SU-DHL-6 (cell line): ENCODE measurements around the gene GNAI1.

Experiments used
- H2AFZ ChIP-seq: fragments of 200-600 bp; sonication (generic); 2 replicates; pipeline ENCODE4 v1.6.1; 2014; ENCODE audit warnings: low read depth, mild to moderate bottlenecking, moderate library complexity, mixed read lengths, antibody characterized with exemption, low read length; ENCODE audit not compliant: severe bottlenecking
- H3F3A ChIP-seq: fragments of 200-600 bp; shearing (Covaris generic); 2 replicates; pipeline ENCODE4 v1.6.0; 2016; ENCODE audit warnings: antibody characterized with exemption, mild to moderate bottlenecking; ENCODE audit not compliant: insufficient read depth
- H3K27ac ChIP-seq: fragments of 200-600 bp; sonication (generic); 2 replicates; pipeline ENCODE4 v1.5.1; 2016; ENCODE audit warnings: low read depth, mild to moderate bottlenecking, low read length, moderate library complexity, mixed read lengths
- H3K27me3 ChIP-seq: fragments of 200-600 bp; sonication (generic), shearing (Covaris generic); 2 replicates; pipeline ENCODE4 v1.6.0; 2014; ENCODE audit warnings: mild to moderate bottlenecking, low read length
- H3K36me3 ChIP-seq: fragments of 200-600 bp; sonication (generic); 2 replicates; pipeline ENCODE4 v1.6.1; 2014; ENCODE audit warnings: mild to moderate bottlenecking, low read length, mixed read lengths
- H3K4me2 ChIP-seq: fragments of 300-600, 200-600 bp; shearing (Covaris generic), sonication (generic); 2 replicates; pipeline ENCODE4 v1.6.0; 2014; ENCODE audit warnings: low read length, low read depth, mild to moderate bottlenecking; ENCODE audit not compliant: poor library complexity, severe bottlenecking
- H3K4me3 ChIP-seq: fragments of 200-600 bp; sonication (generic); 2 replicates; pipeline ENCODE4 v1.5.1; 2014; ENCODE audit warnings: antibody characterized with exemption, low read length, mild to moderate bottlenecking, mixed read lengths; ENCODE audit not compliant: insufficient read depth, poor library complexity, severe bottlenecking
- H3K79me2 ChIP-seq: fragments of 200-600 bp; sonication (generic); 2 replicates; pipeline ENCODE4 v1.6.1; 2014; ENCODE audit warnings: mild to moderate bottlenecking, low read length, moderate library complexity; ENCODE audit not compliant: insufficient read depth
- H3K9ac ChIP-seq: fragments of 200-600 bp; sonication (generic); 2 replicates; pipeline ENCODE4 v1.7.0; 2014; ENCODE audit warnings: mild to moderate bottlenecking, low read length
- H3K9me2 ChIP-seq: fragments of 200-600 bp; sonication (generic); replicated peaks from 2 replicates; pipeline ENCODE4 v1.6.1; 2014; ENCODE audit warnings: low read length; ENCODE audit not compliant: insufficient read depth
- H3K9me3 ChIP-seq: fragments of 200-600 bp; sonication (generic); 2 replicates; pipeline ENCODE4 v1.6.1; 2014; ENCODE audit warnings: low read length, mixed read lengths; ENCODE audit not compliant: insufficient read depth
- H4K20me1 ChIP-seq: fragments of 200-600 bp; sonication (generic); 2 replicates; pipeline ENCODE4 v1.6.1; 2014; ENCODE audit warnings: low read depth, mild to moderate bottlenecking, antibody characterized with exemption, low read length, moderate library complexity, mixed read lengths
- EZH2phosphoT487 ChIP-seq: fragments of 200-600 bp; sonication (generic), shearing (Covaris generic); conservative IDR thresholded peaks from 2 replicates; pipeline ENCODE4 v1.6.1; 2018; ENCODE audit warnings: mild to moderate bottlenecking, antibody characterized with exemption, low read length, moderate library complexity, mixed read lengths
- TF ChIP-seq, protein P1 (sequence below): fragments of 200-600 bp; sonication (generic); IDR thresholded peaks from one replicate; pipeline ENCODE4 v1.5.1; 2017; ENCODE audit warnings: antibody characterized with exemption, mild to moderate bottlenecking, low read length, moderate library complexity; ENCODE audit not compliant: insufficient read depth, poor library complexity, severe bottlenecking

Gene GNAI1

DNA sequence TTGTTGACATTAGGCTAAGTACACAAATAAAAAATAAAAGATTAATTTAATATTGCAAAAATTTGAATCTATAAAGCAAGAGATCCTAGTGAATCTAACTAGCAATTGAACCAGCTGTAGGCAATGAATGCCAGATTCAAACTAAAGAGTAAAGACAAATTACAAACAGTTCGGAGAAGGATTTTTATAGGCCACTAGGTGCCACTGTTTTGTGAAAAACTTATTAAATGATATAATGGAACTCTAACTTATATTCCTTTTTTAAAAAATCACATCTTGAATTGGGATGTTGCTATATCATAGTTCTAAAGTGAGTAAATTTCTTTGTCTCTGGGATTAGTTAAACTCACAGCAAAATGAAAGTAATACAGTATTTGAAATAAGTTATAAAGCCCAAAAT lies 39.1 kb upstream of the GNAI1 start:
- H3F3A ChIP-seq = no peaks in the 10 kb centered on the region
- H3K9me3 ChIP-seq = no peaks in the 10 kb centered on the region
- H3K36me3 ChIP-seq = no peaks in the 10 kb centered on the region
- no peaks in the 10 kb centered on the region for H4K20me1 ChIP-seq
- TF ChIP-seq, protein P1, sequence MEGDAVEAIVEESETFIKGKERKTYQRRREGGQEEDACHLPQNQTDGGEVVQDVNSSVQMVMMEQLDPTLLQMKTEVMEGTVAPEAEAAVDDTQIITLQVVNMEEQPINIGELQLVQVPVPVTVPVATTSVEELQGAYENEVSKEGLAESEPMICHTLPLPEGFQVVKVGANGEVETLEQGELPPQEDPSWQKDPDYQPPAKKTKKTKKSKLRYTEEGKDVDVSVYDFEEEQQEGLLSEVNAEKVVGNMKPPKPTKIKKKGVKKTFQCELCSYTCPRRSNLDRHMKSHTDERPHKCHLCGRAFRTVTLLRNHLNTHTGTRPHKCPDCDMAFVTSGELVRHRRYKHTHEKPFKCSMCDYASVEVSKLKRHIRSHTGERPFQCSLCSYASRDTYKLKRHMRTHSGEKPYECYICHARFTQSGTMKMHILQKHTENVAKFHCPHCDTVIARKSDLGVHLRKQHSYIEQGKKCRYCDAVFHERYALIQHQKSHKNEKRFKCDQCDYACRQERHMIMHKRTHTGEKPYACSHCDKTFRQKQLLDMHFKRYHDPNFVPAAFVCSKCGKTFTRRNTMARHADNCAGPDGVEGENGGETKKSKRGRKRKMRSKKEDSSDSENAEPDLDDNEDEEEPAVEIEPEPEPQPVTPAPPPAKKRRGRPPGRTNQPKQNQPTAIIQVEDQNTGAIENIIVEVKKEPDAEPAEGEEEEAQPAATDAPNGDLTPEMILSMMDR = no peak
- H3K9ac ChIP-seq = no peak overlapping the region
- H3K4me2 ChIP-seq = no peak overlapping the region
- H3K9me2 ChIP-seq = no peaks in the 10 kb centered on the region
- H3K27ac ChIP-seq = no peak overlapping the region
- no peak overlapping the region for H2AFZ ChIP-seq
- H3K79me2 ChIP-seq = no peaks in the 10 kb centered on the region
- no peak overlapping the region for H3K4me3 ChIP-seq
- no peaks in the 10 kb centered on the region for H3K27me3 ChIP-seq

DNA sequence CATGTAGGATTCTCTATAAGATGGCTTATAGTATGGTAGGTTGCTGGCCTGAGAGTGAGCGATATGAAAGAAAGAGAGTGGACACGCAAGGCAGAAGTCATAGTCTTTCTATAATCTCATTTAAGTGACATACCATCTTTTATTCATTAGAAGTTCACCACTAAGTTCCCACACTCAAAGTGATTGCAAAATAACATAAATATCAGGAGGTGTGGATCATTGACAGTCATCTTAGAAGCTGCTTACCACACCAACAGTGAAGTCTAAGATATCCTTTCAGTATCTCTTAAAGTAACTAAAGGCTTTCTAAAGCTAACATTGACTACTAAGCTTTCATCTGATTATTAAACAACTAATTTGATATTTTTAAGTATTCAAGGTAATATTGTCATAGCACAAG lies 36.9 kb upstream of the GNAI1 start:
- no peak for TF ChIP-seq EZH2phosphoT487
- TF ChIP-seq, protein P1 = no peak
- no peak overlapping the region for H2AFZ ChIP-seq
- no peaks in the 10 kb centered on the region for H3K79me2 ChIP-seq
- H3K27ac ChIP-seq = no peak overlapping the region
- H3K4me3 ChIP-seq = no peak overlapping the region
- no peaks in the 10 kb centered on the region for H3K9me3 ChIP-seq
- no peaks in the 10 kb centered on the region for H3K9me2 ChIP-seq
- no peaks in the 10 kb centered on the region for H4K20me1 ChIP-seq
- H3K9ac ChIP-seq = no peak overlapping the region
- no peaks in the 10 kb centered on the region for H3K27me3 ChIP-seq
- no peaks in the 10 kb centered on the region for H3K36me3 ChIP-seq
- no peak overlapping the region for H3K4me2 ChIP-seq
- H3F3A ChIP-seq = no peaks in the 10 kb centered on the region

DNA sequence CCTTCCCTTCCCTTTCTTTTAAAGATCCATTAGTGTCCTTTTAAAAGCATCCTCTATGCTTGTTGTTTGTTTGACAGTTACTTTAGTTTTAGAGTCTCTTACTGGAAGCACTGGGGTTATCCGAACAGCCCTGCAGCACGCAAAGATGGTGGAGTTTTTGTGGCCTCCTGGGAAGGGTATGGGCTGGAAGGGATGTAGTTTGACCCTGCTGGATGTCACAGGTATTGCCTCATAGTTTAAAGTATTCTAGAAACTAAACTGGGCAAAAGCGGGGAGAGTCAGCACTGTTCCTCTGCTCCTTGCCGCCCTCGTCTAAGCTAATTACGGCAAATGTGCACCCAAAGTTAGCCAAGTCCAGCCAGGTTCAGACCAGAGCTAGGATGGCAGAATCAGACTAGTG lies 35.8 kb upstream of the GNAI1 start:
- TF ChIP-seq, protein P1 = no peak
- TF ChIP-seq EZH2phosphoT487 = no peak
- H3K4me3 ChIP-seq = no peak overlapping the region
- H3K4me2 ChIP-seq = no peak overlapping the region
- no peaks in the 10 kb centered on the region for H3F3A ChIP-seq
- no peaks in the 10 kb centered on the region for H3K79me2 ChIP-seq
- no peaks in the 10 kb centered on the region for H3K36me3 ChIP-seq
- no peaks in the 10 kb centered on the region for H3K9me3 ChIP-seq
- no peaks in the 10 kb centered on the region for H3K9me2 ChIP-seq
- H2AFZ ChIP-seq = no peak overlapping the region
- H4K20me1 ChIP-seq = no peaks in the 10 kb centered on the region
- no peak overlapping the region for H3K27ac ChIP-seq
- H3K27me3 ChIP-seq = no peaks in the 10 kb centered on the region
- H3K9ac ChIP-seq = no peak overlapping the region

DNA sequence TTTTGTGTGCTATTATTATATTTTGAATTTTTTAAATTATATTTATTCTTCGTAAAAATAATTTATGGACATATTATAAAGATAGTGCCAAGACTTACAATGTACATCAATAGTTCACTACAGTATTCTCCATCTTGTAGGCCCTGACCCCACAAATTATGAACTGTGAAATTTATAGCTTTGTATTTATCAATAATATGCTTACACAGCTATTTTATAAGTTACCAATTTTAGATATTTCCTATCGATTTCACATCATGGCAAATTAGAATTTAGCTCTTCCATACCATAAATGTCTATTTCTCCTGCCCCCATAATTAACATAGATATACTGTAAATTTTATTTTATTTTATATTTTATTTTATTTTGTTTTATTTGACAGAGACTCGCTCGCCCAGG lies 34.4 kb upstream of the GNAI1 start:
- H3K9ac ChIP-seq = no peak overlapping the region
- no peaks in the 10 kb centered on the region for H4K20me1 ChIP-seq
- TF ChIP-seq, protein P1 = no peak
- no peak for TF ChIP-seq EZH2phosphoT487
- H3K4me2 ChIP-seq = no peak overlapping the region
- H3K27me3 ChIP-seq = no peaks in the 10 kb centered on the region
- H3K36me3 ChIP-seq = no peaks in the 10 kb centered on the region
- no peaks in the 10 kb centered on the region for H3F3A ChIP-seq
- no peak overlapping the region for H3K4me3 ChIP-seq
- no peak overlapping the region for H2AFZ ChIP-seq
- H3K79me2 ChIP-seq = no peaks in the 10 kb centered on the region
- no peak overlapping the region for H3K27ac ChIP-seq
- H3K9me3 ChIP-seq = no peaks in the 10 kb centered on the region
- H3K9me2 ChIP-seq = no peaks in the 10 kb centered on the region
